Ascending aorta (tissue), 2 donors: ENCODE measurements around the gene TIPRL. TPM values are rescaled to one million over a fixed set of nuclear protein-coding genes. Genes with fewer than 3 reads are reported as not detected.
"Not testable (repeated sequence)": the region's sequence is repeated elsewhere in the genome, so short reads cannot be mapped to it uniquely, and the experiment has no call there.

ENCODE experiments used
- DNase-seq, 2 donors: peaks; one replicate each; pipeline ENCODE4 v3.0.0-alpha.2; 2019; ENCODE audit warnings: low spot score in 2 of 2
- H3K27ac ChIP-seq, 2 donors: fragments of 200-600 bp; sonication (generic); one replicate each; pipeline ENCODE4 v1.5.1; 2016 to 2017; ENCODE audit warnings: mild to moderate bottlenecking in 1 of 2
- H3K27me3 ChIP-seq: fragments of 200-600 bp; sonication (generic); one replicate; pipeline ENCODE4 v1.5.1; 2017
- H3K36me3 ChIP-seq, 2 donors: fragments of 200-600 bp; sonication (generic); one replicate each; pipeline ENCODE4 v1.5.1; 2016
- H3K4me1 ChIP-seq, 2 donors: fragments of 200-600 bp; sonication (generic); one replicate each; pipeline ENCODE4 v1.5.1; 2016 to 2017; ENCODE audit warnings: mild to moderate bottlenecking in 1 of 2
- H3K4me3 ChIP-seq, 2 donors: fragments of 200-600 bp; sonication (generic); one replicate each; pipeline ENCODE4 v1.5.1; 2016 to 2017; ENCODE audit warnings: mild to moderate bottlenecking in 1 of 2
- H3K9me3 ChIP-seq, 2 donors: fragments of 200-600 bp; sonication (generic); one replicate each; pipeline ENCODE4 v1.5.1; 2016
- CTCF ChIP-seq, 3 experiments: fragments of 200-600 bp in 2 of 3; fragments of 450-650 bp in 1 of 3; sonication (generic) in 2 of 3; IDR thresholded peaks; one replicate each; pipeline ENCODE4 v1.5.1; 2016 to 2019; ENCODE audit warnings: antibody characterized with exemption in 3 of 3, mild to moderate bottlenecking in 1 of 3, moderate library complexity in 1 of 3
- intact Hi-C: fragments of 100-400 bp; cut with DNase I; formaldehyde crosslinking; loops from one replicate; pipeline ENCODE4 v1.15.1; 2023
- total RNA-seq: library from RNA; depleted of rRNA; stranded (reverse); fragments of >200 nt; gene quantifications from one replicate; pipeline ENCODE4 v1.1.0, GENCODE V29; 2016

TIPRL gene
- total RNA-seq, 1 donor from 2014 or later: 2.7 TPM

- intact Hi-C loops: no loop called here
- H3K27ac ChIP-seq: no peak overlapping the region
- TF ChIP-seq CTCF (IDR thresholded peaks at IDR 0.05): no peak
- H3K36me3 ChIP-seq: no peaks in the 10 kb centered on the region
- DNase-seq: no peak
- no peak overlapping the region for H3K4me3 ChIP-seq
- H3K9me3 ChIP-seq: no peaks in the 10 kb centered on the region
- peaks cover 0 to 4% of the 10 kb centered on the region in 2 donors for H3K4me1 ChIP-seq
- H3K27me3 ChIP-seq: no peaks in the 10 kb centered on the region
These were observed 28.5 kb upstream of the TIPRL start for GRCh38 chr1:168150283-168150682.

- Histone ChIP-seq H3K9me3 (no peaks in the 10 kb centered on the region), H3K27ac (no peak overlapping the region), H3K36me3 (no peaks in the 10 kb centered on the region), H3K4me1 (peaks cover 0 to 4% of the 10 kb centered on the region in 2 donors), H3K4me3 (no peak overlapping the region), H3K27me3 (no peaks in the 10 kb centered on the region)
- intact Hi-C loops: no loop called here
- TF ChIP-seq CTCF (IDR thresholded peaks at IDR 0.05): no peak
- DNase-seq: no peak
These were observed 26.8 kb upstream of the TIPRL start for GRCh38 chr1:168151935-168152334.

GRCh38 chr1:168154707-168155106 is 24.1 kb upstream of the TIPRL start:
- H3K36me3 ChIP-seq, H3K4me1 ChIP-seq, H3K9me3 ChIP-seq, H3K27ac ChIP-seq, H3K27me3 ChIP-seq, intact Hi-C loops, H3K4me3 ChIP-seq, DNase-seq: not testable (repeated sequence)

GRCh38 chr1:168155910-168156309 is 22.9 kb upstream of the TIPRL start:
- Histone ChIP-seq H3K27ac (no peak overlapping the region), H3K4me3 (no peak overlapping the region), H3K27me3 (no peaks in the 10 kb centered on the region), H3K36me3 (no peaks in the 10 kb centered on the region), H3K9me3 (peaks cover 0 to 14% of the 10 kb centered on the region in 2 donors), H3K4me1 (no peaks in the 10 kb centered on the region)
- intact Hi-C loops: no loop called here
- TF ChIP-seq CTCF (IDR thresholded peaks at IDR 0.05): no peak
- DNase-seq: no peak

GRCh38 chr1:168157638-168158037 is 21.1 kb upstream of the TIPRL start:
- no peaks in the 10 kb centered on the region for H3K36me3 ChIP-seq
- no peak for TF ChIP-seq CTCF (IDR thresholded peaks at IDR 0.05)
- no peaks in the 10 kb centered on the region for H3K4me1 ChIP-seq
- peaks cover 0 to 14% of the 10 kb centered on the region in 2 donors for H3K9me3 ChIP-seq
- H3K27me3 ChIP-seq: no peaks in the 10 kb centered on the region
- DNase-seq: no peak
- no peak overlapping the region for H3K4me3 ChIP-seq
- H3K27ac ChIP-seq: no peak overlapping the region
- intact Hi-C loops: no loop called here

- no peak for DNase-seq
- H3K4me1 ChIP-seq: no peaks in the 10 kb centered on the region
- no peak for TF ChIP-seq CTCF (IDR thresholded peaks at IDR 0.05)
- no peaks in the 10 kb centered on the region for H3K27me3 ChIP-seq
- no peak overlapping the region for H3K27ac ChIP-seq
- no peaks in the 10 kb centered on the region for H3K36me3 ChIP-seq
- intact Hi-C loops: no loop called here
- H3K9me3 ChIP-seq: peaks cover 0 to 14% of the 10 kb centered on the region in 2 donors
- no peak overlapping the region for H3K4me3 ChIP-seq
These were observed 19.5 kb upstream of the TIPRL start for GRCh38 chr1:168159251-168159650.
